IPS-NIHi7 (cell line): Measurements from ENCODE around the gene COL17A1.

Source experiments
- DNase-seq: peaks from one replicate; pipeline ENCODE4 v3.0.0; 2012; ENCODE audit warnings: mixed read lengths; ENCODE audit errors: extremely low spot score

Gene COL17A1

DNA sequence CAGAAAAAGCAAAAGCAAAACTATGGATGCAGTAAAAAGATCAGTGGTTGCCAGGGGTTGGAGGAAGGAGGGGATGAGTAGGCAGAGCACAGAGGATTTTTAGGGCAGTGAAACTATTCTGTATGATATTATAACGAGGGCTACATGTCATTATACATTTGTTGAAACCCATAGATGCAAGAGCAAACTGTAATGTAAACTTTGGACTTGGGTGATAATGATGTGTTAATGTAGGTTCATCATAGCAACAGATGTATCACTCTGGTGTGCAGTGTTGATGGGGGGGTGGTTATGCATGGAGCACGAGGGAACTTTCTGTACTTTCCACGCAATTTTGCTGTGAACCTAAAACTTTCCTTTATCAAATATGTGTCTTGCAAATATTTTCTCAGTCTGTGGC, 95.6 kb downstream of the COL17A1 start:
- DNase-seq, result no peak

DNA sequence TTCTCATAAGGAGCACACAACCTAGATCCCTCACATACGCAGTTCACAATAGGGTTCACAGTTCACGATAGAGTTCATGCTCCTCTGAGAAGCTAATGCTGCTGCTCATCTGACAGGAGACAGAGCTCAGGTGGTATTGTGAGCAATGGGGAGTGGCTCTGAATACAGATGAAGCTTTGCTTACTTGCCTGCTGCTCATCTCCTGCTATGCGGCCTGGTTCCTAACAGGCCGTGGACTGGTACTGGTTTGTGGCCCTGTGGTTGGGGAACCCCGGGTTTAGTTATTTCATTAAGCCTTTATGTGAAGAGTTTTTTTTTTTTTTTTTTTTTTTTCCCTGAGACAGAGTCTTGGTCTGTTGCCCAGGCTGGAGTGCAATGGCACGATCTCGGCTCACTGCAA, 99.3 kb downstream of the COL17A1 start:
- DNase-seq, result no peak

DNA sequence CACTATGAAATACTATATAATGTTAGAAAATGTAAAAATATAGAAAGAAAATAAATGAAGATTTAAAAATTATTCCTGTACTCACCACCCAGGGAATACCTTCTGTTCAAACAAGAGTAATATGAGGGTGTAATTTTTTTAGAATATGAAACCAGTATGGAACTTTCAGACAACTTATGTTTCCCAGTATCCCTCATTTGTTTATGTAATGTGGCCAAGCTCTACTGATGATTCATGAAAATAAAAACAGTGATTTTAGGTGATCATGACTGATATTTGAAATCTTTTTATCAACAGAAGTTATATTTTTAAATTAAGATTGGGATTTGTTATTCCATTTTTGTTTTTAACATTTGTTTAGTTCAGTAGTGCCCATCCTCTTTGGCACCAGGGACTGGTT, 100.0 kb downstream of the COL17A1 start:
- DNase-seq, result no peak

DNA sequence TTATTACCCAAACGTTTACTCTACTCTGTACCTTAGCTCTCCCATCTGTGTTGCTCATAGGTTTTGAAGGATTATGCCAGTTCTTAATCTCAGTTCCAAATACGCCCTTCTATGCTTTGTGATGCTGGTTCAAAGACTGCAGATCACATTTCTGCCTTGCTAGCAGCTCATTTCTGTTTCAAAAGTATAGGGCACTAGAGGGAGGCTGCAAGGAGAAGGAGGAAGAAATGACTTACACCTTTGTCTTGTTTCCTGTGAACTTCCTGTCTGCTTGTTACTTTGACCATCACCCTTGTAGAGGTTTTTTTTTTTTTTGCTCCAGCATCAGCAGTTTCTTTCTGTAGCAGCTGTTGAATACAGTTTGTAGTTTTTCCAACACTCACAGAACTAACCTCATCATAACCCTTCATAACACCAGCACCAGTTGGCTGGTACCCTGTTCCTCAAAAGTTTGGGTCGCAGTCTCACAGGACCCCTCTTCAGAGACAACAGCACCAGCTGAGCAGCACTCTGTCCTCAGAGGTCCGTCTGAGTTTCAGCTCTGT, 102.2 kb downstream of the COL17A1 start:
- no peak for DNase-seq

DNA sequence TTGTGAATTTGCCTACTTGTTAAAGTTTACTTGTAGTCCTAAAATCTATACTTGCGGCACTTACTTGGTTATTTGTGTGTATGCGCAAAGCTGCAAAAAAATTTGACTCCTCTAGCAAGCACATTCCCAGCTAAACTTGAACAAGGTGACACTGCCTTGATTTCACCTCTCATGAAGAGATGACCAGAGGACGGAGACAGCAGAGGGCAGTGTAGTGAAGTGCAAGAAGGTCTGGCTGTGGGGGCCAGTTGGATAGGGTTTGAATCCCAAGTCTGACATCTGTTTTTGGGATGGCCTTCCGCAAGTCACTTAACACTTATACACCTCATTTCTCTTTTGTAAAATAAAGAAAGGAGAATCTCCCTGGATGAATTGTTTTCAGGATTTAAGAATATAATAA, 103.0 kb downstream of the COL17A1 start:
- peak; percentile 61 for DNase-seq
